Measurements from ENCODE around the gene NCOA1.

Gene NCOA1

GRCh38 chr2:24490690-24491541 is at the start of gene NCOA1:
TSS of gene NCOA1 (plus strand) at chr2:24491254. CDS start at chr2:24658678, 167,424 bp downstream.
- no peaks in the 10 kb centered on the region for H3K36me3 ChIP-seq (ENCODE audit: control insufficient read depth, insufficient read depth, low read length)
- peaks cover 24% of the 10 kb centered on the region for H3K4me1 ChIP-seq (ENCODE audit: control insufficient read depth, insufficient read depth, low read length)

GRCh38 chr2:24448797-24449196 is 42.3 kb upstream of the NCOA1 start:
- H3K9ac ChIP-seq (ENCODE audit: low read length): no peak overlapping the region
- no peaks in the 10 kb centered on the region for H3K27me3 ChIP-seq (ENCODE audit: control insufficient read depth, insufficient read depth, low read length)
- H3K36me3 ChIP-seq (ENCODE audit: control insufficient read depth, insufficient read depth, low read length): no peaks in the 10 kb centered on the region
- no peaks in the 10 kb centered on the region for H3K4me1 ChIP-seq (ENCODE audit: control insufficient read depth, insufficient read depth, low read length)
- peaks cover 5% of the 10 kb centered on the region for H3K9me3 ChIP-seq (ENCODE audit: control insufficient read depth, low read length)
- no peak overlapping the region for H3K4me3 ChIP-seq (ENCODE audit: low read length)

More at GRCh38 chr2:24490690-24491541, at the start of gene NCOA1:
- H3K27me3 ChIP-seq (ENCODE audit: control insufficient read depth, insufficient read depth, low read length): no peaks in the 10 kb centered on the region
- no peaks in the 10 kb centered on the region for H3K9me3 ChIP-seq (ENCODE audit: control insufficient read depth, low read length)
- peak within 1 kb of the TSS; percentile 72 for H3K9ac ChIP-seq (ENCODE audit: low read length)
- H3K4me3 ChIP-seq (ENCODE audit: low read length): peak within 1 kb of the TSS; percentile 71

GRCh38 chr2:24449344-24449743 is 41.7 kb upstream of the NCOA1 start:
- Histone ChIP-seq H3K36me3 (ENCODE audit: control insufficient read depth, insufficient read depth, low read length) (no peaks in the 10 kb centered on the region), H3K9me3 (ENCODE audit: control insufficient read depth, low read length) (peaks cover 5% of the 10 kb centered on the region), H3K27me3 (ENCODE audit: control insufficient read depth, insufficient read depth, low read length) (no peaks in the 10 kb centered on the region), H3K4me1 (ENCODE audit: control insufficient read depth, insufficient read depth, low read length) (no peaks in the 10 kb centered on the region), H3K9ac (ENCODE audit: low read length) (no peak overlapping the region), H3K4me3 (ENCODE audit: low read length) (peak overlapping the region; percentile 22)

- Histone ChIP-seq H3K4me1 (ENCODE audit: control insufficient read depth, insufficient read depth, low read length) (no peaks in the 10 kb centered on the region), H3K36me3 (ENCODE audit: control insufficient read depth, insufficient read depth, low read length) (no peaks in the 10 kb centered on the region), H3K27me3 (ENCODE audit: control insufficient read depth, insufficient read depth, low read length) (no peaks in the 10 kb centered on the region), H3K4me3 (ENCODE audit: low read length) (no peak overlapping the region), H3K9me3 (ENCODE audit: control insufficient read depth, low read length) (peaks cover 5% of the 10 kb centered on the region), H3K9ac (ENCODE audit: low read length) (no peak overlapping the region)
Measured at GRCh38 chr2:24451805-24452501, 39.1 kb upstream of the NCOA1 start.

- H3K4me3 ChIP-seq (ENCODE audit: low read length): no peak overlapping the region
- no peak overlapping the region for H3K9ac ChIP-seq (ENCODE audit: low read length)
- peaks cover 5% of the 10 kb centered on the region for H3K9me3 ChIP-seq (ENCODE audit: control insufficient read depth, low read length)
- H3K27me3 ChIP-seq (ENCODE audit: control insufficient read depth, insufficient read depth, low read length): no peaks in the 10 kb centered on the region
- no peaks in the 10 kb centered on the region for H3K36me3 ChIP-seq (ENCODE audit: control insufficient read depth, insufficient read depth, low read length)
- no peaks in the 10 kb centered on the region for H3K4me1 ChIP-seq (ENCODE audit: control insufficient read depth, insufficient read depth, low read length)
Measured at GRCh38 chr2:24452502-24452885, 38.6 kb upstream of the NCOA1 start.

- no peaks in the 10 kb centered on the region for H3K4me1 ChIP-seq (ENCODE audit: control insufficient read depth, insufficient read depth, low read length)
- H3K27me3 ChIP-seq (ENCODE audit: control insufficient read depth, insufficient read depth, low read length): no peaks in the 10 kb centered on the region
- H3K9ac ChIP-seq (ENCODE audit: low read length): no peak overlapping the region
- peaks cover 5% of the 10 kb centered on the region for H3K9me3 ChIP-seq (ENCODE audit: control insufficient read depth, low read length)
- H3K36me3 ChIP-seq (ENCODE audit: control insufficient read depth, insufficient read depth, low read length): no peaks in the 10 kb centered on the region
- H3K4me3 ChIP-seq (ENCODE audit: low read length): no peak overlapping the region
Measured at GRCh38 chr2:24453379-24454073, 37.5 kb upstream of the NCOA1 start.

GRCh38 chr2:24454294-24454693 is 36.8 kb upstream of the NCOA1 start:
- peak overlapping the region; percentile 31 for H3K9ac ChIP-seq (ENCODE audit: low read length)
- H3K9me3 ChIP-seq (ENCODE audit: control insufficient read depth, low read length): peaks cover 5% of the 10 kb centered on the region
- no peak overlapping the region for H3K4me3 ChIP-seq (ENCODE audit: low read length)
- H3K27me3 ChIP-seq (ENCODE audit: control insufficient read depth, insufficient read depth, low read length): no peaks in the 10 kb centered on the region
- no peaks in the 10 kb centered on the region for H3K36me3 ChIP-seq (ENCODE audit: control insufficient read depth, insufficient read depth, low read length)
- H3K4me1 ChIP-seq (ENCODE audit: control insufficient read depth, insufficient read depth, low read length): no peaks in the 10 kb centered on the region

- Histone ChIP-seq H3K4me1 (ENCODE audit: control insufficient read depth, insufficient read depth, low read length) (no peaks in the 10 kb centered on the region), H3K27me3 (ENCODE audit: control insufficient read depth, insufficient read depth, low read length) (no peaks in the 10 kb centered on the region)
Measured at GRCh38 chr2:24456599-24457556, 34.2 kb upstream of the NCOA1 start.

GRCh38 chr2:24457696-24458386 is 33.2 kb upstream of the NCOA1 start:
- H3K36me3 ChIP-seq (ENCODE audit: control insufficient read depth, insufficient read depth, low read length): no peaks in the 10 kb centered on the region
- H3K9ac ChIP-seq (ENCODE audit: low read length): no peak overlapping the region
- no peaks in the 10 kb centered on the region for H3K4me1 ChIP-seq (ENCODE audit: control insufficient read depth, insufficient read depth, low read length)
- H3K9me3 ChIP-seq (ENCODE audit: control insufficient read depth, low read length): no peaks in the 10 kb centered on the region
- no peak overlapping the region for H3K4me3 ChIP-seq (ENCODE audit: low read length)
- no peaks in the 10 kb centered on the region for H3K27me3 ChIP-seq (ENCODE audit: control insufficient read depth, insufficient read depth, low read length)

More at GRCh38 chr2:24456599-24457556, 34.2 kb upstream of the NCOA1 start:
- Histone ChIP-seq H3K9ac (ENCODE audit: low read length) (no peak overlapping the region), H3K4me3 (ENCODE audit: low read length) (no peak overlapping the region), H3K9me3 (ENCODE audit: control insufficient read depth, low read length) (no peaks in the 10 kb centered on the region), H3K36me3 (ENCODE audit: control insufficient read depth, insufficient read depth, low read length) (no peaks in the 10 kb centered on the region)

- H3K4me3 ChIP-seq (ENCODE audit: low read length): no peak overlapping the region
- H3K4me1 ChIP-seq (ENCODE audit: control insufficient read depth, insufficient read depth, low read length): no peaks in the 10 kb centered on the region
- no peaks in the 10 kb centered on the region for H3K9me3 ChIP-seq (ENCODE audit: control insufficient read depth, low read length)
- H3K36me3 ChIP-seq (ENCODE audit: control insufficient read depth, insufficient read depth, low read length): no peaks in the 10 kb centered on the region
- no peak overlapping the region for H3K9ac ChIP-seq (ENCODE audit: low read length)
- no peaks in the 10 kb centered on the region for H3K27me3 ChIP-seq (ENCODE audit: control insufficient read depth, insufficient read depth, low read length)
Measured at GRCh38 chr2:24459224-24460161, 31.6 kb upstream of the NCOA1 start.

All from mucosa of stomach (tissue), 1 donor.